ENCODE results near the gene VWA5B2.
"Not testable (repeated sequence)": the region's sequence is repeated elsewhere in the genome, so short reads cannot be mapped to it uniquely, and the experiment has no call there.

The VWA5B2 gene

DNA sequence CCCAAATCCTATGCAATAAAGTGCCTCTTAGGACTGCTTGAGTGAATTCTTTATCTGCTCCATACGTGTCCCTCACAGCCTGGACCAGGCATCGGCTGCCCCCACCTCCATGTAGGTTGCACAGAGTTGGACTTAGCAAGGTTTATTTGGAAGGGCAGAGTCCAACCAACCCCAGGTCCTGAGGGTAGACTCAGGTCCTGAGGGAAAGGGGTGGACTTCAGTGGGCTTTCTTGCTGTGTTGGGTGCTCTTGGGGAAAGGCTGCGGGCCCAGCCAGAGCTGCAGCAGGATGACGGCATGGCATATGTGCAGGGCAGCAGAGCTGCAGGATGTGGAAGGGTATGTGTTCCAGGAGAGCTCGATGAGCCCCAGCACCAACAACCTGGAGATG lies 12.9 kb downstream of the VWA5B2 start:
- DNase-seq (ENCODE audit: low read depth) = no peak

DNA sequence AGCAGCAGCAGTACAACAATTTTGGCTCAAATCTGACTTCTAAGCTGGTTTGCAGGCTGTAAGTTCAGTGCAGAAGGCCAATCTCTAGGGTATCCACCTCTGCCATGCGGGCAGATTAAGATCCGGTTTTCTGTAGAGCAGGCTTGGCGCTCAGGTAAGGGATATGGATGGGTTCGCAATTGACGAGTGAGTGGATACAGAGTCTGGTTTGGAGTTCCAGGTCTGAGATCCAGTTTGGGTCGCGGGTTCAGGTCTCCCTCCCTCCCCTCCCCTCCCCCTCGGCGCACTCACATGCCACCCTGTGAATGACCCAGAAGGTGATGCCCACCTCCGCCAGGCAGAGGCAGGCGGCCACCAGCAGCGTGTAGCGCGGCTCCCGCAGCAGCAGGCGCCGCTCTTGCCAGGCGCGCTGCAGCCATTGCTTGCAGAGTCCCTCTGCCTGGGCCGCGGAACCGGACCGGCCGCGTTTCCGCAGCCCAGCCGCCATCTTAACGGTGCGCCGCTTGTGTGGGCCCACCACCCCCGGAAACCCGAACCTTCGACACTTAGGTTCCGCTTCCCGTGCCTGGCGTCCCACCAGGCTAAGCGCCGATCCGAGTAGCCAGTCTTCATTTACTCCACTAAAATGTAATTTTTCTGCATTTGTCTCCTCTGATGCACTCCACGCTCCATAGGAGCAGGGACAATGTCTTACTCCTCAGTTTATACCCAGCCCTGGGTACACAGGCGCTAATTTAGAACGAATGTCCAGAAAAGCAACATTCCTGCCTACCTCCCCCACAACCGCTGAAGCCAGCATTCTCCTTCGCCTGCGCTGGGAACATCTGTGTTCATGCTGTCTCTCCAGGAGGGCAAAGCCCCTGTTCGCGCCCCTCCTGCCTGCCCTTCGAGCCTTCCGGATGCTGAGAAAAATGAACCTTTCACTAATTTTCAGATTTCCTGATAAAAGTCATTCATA lies 19.3 kb downstream of the VWA5B2 start, which contains the start of gene ALG3:
Gene ALG3, minus strand, starts transcription at position 509 of the 958 bp plus-strand sequence. Its CDS starts 22 bp downstream, at position 487.
- DNase-seq (ENCODE audit: low read depth) = peak; percentile 76

GRCh38 chr3:184249412-184250166 lies 20.2 kb downstream of the VWA5B2 start, which contains the start of gene EEF1AKMT4:
Gene EEF1AKMT4 (plus strand): TSS chr3:184249672. CDS start chr3:184249695, 23 bp downstream.
- peak; percentile 90 for DNase-seq (ENCODE audit: low read depth)

DNA sequence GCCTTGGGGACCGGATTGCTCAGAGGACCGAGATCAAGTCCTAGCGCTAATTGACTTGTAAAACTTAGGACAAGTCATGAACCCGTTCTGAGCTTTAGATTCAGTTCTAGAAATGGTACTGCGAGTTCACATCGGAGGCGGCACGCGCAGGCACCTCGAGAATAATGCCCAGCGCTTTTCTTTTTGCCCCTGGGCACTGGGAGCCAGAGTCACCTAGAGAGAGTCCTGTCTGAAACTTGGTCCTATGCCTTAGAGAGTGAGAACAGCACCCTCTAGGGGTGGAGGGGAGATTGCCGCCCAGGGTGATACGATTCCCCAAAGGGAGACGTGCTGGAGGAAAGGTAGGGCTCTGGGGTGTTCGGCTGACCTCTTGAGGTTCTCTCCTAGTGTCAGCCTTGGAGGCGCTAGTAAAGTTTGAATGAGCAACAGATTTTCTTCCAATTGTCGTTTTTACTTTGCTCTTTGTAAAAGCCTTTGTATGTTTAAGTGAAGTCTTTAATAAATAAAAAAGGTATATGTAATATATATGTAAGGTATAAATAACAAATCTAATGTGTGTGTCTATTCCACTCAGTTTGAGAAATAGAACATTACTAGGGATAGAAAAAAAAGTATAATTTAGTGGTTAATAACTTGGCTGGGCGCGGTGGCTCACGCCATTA lies 20.9 kb downstream of the VWA5B2 start:
- peak; percentile 71 for DNase-seq (ENCODE audit: low read depth)

DNA sequence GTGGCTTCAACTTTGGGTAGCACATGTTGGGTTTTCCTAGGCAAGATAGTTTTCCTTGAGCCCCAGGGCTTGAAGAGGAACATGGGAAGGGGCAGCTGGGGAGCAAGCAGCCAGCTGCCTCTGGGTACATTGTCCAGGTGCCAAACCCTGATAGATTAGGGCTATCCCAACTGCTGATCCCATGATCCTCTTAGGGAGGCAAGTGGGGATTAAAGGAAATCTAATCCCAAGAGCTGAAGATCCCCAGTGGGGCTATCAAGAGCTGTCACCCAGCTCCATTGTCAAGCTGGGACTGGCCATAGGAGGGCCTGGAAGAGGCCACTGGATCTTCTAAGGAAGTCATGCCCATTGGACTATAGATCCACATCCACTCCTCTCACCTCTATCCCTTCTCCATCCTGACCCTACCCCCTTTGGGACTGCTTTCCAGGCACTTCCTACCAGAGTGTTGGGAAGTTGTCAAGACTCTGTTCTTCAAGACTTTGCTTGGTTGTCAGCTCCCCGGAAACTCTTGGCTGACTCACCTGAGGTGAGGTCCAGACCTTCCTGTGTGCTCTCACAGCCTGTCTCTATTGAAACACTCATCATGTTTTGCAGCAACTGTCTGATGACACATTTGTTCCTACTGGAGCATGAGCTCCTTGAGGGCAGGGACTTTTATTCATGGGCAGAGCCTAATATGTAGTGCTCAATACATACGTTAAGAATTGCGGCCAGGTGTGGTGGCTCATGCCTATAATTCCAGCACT lies 26.1 kb downstream of the VWA5B2 start:
- no peak for DNase-seq (ENCODE audit: low read depth)

DNA sequence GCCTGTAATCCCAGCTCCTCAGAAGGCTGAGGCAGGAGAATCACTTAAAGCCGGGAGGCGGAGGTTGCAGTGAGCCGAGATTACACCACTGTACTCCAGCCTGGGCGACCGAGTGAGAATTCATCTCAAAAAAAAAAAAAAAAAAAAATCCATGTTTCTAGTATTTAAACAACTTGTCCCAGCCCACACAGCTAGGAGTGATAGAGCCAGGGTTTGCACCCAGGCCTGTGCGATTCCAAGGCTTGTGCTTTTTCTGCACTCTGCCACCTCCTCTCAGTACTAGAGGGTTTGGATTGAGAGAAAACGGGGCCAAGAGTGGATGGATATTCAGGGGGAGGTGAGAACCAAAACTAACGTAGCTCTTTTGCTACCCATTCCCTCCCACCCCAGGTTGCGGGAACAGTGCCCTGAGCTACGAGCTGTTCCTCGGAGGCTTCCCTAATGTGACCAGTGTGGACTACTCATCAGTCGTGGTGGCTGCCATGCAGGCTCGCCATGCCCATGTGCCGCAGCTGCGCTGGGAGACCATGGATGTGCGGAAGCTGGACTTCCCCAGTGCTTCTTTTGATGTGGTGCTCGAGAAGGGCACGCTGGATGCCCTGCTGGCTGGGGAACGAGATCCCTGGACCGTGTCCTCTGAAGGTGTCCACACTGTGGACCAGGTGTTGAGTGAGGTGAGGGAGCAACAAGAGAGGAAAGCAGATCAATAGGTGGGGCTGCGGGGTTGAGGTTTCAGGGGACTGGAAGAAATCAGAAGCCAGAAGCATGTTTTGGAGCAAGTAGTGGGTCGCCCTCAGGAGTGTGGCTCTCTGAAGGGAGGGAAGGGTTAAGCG lies 27.9 kb downstream of the VWA5B2 start:
- DNase-seq (ENCODE audit: low read depth) = no peak

GRCh38 chr3:184258926-184259325 lies 29.5 kb downstream of the VWA5B2 start:
- no peak for DNase-seq (ENCODE audit: low read depth)

GRCh38 chr3:184259396-184259877 lies 30.1 kb downstream of the VWA5B2 start:
- DNase-seq (ENCODE audit: low read depth) = no peak

DNA sequence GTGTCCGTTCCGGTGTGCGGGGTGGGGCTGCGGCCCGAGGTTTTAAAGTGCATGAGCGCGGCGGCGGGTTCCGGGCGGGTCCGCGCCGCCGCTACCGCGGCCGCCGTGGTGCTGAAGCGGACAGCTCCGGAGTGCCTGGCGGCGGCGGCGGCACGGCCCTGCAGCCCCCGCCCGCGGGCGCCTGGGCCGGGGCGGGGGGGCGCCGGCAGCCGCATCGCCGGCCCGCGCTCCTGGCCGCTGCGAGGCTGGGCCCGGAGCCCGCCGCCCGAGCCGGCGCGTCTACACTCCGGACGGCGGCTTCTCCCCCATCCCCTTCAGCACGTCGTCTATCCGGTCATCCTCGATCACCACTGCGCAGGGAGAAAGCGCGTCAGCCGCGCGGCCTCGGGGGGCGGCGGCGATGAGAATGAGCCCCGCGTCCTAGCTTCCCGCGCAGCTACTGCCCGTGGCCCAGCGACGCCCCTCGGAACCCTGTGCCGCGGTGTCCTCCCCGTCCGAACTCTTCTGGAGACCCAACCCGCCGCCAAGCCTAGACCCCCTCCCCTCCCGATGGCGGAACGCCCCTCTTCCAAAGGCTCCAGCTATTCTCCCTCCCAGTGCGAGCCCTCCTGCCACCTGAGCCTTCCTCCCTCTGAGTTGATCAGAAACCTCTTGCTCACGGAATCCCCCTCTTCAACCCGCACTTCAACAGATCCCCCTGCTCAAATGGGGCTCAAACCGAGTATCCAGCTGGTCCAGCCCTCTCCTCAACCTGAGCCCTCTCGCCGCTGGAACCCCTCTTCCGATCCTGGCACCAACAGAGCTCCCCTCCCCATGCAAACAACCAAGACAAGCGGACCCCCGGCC lies 30.7 kb downstream of the VWA5B2 start:
- no peak for DNase-seq (ENCODE audit: low read depth)

DNA sequence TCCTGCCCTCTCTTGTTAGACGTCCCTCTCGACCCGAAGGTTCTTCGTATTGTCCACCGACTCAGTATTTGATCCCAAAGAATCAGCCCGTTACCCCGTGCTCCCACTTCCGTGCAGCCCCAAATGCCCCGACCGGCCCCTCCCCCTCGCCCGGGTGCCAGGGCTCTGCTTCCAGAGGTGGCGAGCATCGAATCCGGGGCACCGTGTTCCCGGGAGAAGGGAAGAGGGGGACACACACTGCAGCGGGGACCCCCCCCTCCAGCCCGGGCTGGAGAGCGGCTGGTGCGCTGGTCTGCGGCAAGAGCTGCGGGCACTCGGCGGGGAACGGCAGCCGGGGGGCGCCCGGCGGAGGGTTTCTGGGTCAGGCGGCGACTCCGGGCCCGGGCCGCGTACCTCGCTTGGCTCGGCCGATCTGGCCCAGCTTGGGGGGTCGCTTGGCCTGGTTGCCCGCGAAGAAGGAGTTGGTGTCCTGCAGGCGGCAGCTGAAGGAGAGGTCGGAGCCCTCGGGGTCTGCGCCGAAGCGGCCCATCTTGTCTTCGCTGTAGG lies 31.4 kb downstream of the VWA5B2 start:
- no peak for DNase-seq (ENCODE audit: low read depth)

DNA sequence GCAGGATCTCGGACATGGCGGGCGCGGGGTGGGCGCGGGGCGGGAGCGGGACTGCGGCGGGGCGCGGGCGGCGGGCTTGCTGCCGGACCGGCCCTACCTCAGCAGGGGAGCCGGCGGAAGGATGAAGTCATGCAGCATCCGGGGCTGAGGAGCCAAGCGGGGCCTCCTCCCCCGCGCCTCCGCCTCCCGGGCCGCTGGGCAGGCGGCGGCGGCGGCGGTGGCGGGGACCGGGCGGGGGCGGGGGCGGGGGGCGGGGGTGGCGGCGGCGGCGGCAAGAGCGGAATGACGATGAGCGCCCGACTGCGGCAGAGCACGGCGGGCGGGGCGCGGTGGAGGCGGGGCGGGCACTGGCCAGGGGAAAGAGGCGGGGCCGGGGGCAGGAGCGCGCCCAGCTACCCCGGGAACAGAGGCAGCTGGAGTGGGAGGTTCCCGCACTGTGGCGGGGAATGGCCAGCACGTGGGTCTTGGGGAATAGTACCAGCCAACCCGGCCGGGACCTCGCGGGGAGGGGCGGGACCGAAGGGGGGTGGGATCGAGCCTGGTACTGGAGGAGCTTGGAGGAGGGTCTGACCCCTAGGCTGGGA lies 32.0 kb downstream of the VWA5B2 start, which contains the start of gene CAMK2N2:
Gene CAMK2N2, minus strand, starts transcription at position 284 of the 584 bp plus-strand sequence. Its CDS starts 268 bp downstream, at position 16.
- peak; percentile 43 for DNase-seq (ENCODE audit: low read depth)

DNA sequence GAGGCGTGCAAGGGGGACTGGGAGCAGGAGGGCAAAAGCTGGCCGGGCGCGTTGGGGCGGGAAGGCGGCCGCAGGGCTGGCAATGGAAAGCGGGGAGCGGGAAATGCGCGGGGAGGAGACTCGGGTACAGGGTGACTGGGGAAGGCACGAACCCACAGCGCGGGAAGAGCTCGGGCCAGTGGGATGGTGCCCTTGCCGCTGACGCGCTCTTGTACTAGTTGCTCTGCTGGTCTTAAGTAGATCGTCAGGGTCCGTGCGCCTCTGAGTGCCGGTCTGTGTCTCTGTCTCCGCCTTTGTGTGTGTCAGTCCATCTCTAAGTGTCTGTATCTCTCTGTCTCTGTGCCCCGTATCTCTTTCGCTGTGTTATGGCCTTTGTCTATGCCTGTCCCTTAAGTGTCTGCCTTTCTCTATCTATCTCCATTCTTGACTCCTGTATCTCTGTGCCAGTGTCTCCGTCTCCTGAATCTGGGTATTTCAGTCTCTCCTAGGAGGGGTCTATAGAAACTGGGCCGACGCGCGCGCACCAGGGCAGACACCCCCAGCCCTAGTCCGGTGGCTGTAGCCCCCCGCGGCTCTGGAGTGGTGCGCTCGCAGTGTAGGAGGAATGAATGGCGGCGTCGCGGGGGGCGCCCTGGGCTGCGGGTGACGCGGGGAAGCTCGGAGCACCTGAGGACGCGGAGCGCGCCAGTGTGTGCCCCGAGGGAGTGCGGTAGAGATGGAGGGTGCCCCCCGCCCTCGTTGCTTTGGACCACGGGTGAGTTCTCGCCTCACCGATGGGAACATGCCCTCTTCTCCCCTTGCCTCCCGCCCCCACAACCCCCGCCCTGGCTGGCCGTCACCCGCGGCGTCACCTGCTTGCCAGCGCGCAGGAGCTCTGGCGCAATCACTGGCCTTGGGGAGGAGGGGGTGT lies 32.7 kb downstream of the VWA5B2 start:
- DNase-seq (ENCODE audit: low read depth) = no peak

DNA sequence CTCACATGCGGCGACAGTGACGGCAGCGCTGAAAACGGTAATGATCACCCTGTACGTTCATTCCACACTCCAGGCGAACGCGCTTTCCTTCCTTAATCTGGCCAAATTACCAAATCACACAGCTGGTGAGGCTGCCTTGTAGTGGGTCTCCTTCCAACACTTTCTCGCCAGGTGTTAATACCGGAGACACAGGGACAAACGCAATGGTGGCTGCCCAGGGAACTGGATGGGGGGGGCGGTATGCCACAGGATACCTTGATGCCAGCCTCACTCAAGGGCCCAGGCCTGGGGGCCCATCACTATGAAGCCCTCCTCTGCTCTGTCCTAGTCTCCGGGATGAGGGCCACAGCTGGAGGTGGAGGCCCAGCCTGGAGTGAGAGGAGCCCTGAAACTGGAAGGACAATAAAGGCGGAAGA lies 33.4 kb downstream of the VWA5B2 start:
- no peak for DNase-seq (ENCODE audit: low read depth)

- DNase-seq (ENCODE audit: low read depth) = not testable (repeated sequence)
Measured at GRCh38 chr3:184267249-184267648, 37.9 kb downstream of the VWA5B2 start.

GRCh38 chr3:184272269-184272668 lies 42.9 kb downstream of the VWA5B2 start:
- DNase-seq (ENCODE audit: low read depth) = no peak

GRCh38 chr3:184275381-184275701 lies 46.0 kb downstream of the VWA5B2 start:
- no peak for DNase-seq (ENCODE audit: low read depth)

Data from stimulated activated CD8-positive, alpha-beta memory T cell treated with anti-CD3 and anti-CD28 coated beads, Interleukin-12 subunit alpha, Interleukin-12 subunit beta, amount 100 ng/mL, for 4 hours (primary cell).